ENCODE data around the gene ZNF888.

- TF ChIP-seq, protein P1, sequence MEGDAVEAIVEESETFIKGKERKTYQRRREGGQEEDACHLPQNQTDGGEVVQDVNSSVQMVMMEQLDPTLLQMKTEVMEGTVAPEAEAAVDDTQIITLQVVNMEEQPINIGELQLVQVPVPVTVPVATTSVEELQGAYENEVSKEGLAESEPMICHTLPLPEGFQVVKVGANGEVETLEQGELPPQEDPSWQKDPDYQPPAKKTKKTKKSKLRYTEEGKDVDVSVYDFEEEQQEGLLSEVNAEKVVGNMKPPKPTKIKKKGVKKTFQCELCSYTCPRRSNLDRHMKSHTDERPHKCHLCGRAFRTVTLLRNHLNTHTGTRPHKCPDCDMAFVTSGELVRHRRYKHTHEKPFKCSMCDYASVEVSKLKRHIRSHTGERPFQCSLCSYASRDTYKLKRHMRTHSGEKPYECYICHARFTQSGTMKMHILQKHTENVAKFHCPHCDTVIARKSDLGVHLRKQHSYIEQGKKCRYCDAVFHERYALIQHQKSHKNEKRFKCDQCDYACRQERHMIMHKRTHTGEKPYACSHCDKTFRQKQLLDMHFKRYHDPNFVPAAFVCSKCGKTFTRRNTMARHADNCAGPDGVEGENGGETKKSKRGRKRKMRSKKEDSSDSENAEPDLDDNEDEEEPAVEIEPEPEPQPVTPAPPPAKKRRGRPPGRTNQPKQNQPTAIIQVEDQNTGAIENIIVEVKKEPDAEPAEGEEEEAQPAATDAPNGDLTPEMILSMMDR (IDR thresholded peaks at IDR 0.05), result no peak
- no peak for TF ChIP-seq POLR2A (IDR thresholded peaks at IDR 0.05)
Measured at GRCh38 chr19:52936954-52937325, 13.7 kb upstream of the ZNF888 start.
